ENCODE data around the gene CASP1. TPM values are rescaled to one million over a fixed set of nuclear protein-coding genes. Genes with fewer than 3 reads are reported as not detected.
A peak's percentile ranks its signal among the peaks of the same experiment; 100 is the strongest.
"Not testable (repeated sequence)": the region's sequence is repeated elsewhere in the genome, so short reads cannot be mapped to it uniquely, and the experiment has no call there.

CASP1 gene
- 601 TPM for total RNA-seq (2013)
- 100 to 1,000 TPM; 210 to 460 (median 433) TPM for polyA plus RNA-seq
- polyA minus RNA-seq: 95.0 and 174 TPM in 2 replicates
- total RNA-seq: 137 to 390 (median 307) reads per million in 11 experiments

DNA sequence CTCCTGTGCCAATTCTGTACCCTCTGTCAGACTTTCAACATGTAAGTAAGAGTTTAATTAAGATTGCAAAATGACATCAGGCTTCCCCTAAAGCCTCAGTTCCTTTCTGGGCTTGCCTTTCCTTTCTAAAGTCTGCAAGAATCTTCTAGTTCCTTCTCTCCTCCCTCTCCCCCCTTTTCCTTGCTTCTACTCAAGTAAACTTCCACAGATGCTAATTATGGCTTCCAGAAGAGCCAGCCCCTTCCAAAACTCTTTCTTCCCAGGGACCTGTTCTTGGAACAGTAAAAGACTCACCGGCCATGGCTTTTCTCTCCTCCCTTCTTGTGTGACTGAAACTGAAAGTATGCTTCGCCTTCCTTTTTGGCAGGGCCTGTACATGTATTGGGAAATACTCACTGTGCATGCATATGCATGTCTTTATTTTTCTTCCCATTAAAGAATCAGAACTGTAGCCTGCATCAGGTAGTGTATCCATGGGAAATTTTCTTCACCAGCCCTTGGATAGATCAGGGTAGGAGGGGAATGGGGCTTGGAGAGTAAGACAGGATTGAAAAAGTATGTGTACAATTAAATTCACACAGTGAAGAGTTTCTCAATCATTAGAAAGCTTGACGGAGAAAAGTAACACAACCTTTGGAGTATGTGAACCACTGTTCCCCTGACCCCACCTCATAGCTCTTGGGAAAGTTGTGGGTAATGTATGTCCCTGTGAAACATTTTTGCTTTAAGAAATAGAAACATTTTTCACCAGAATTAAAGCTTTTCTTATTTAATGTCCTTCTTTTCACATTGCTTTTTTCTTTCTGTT lies at the start of gene CASP1:
CASP1 (minus strand) TSS at position 332 of the 808 bp plus-strand sequence; CDS start at position 301, 31 bp downstream.
- peak; percentile 59 to 83 (median 76) for DNase-seq
- Histone ChIP-seq H3K36me3 (replicated peaks in 1 of 2; ENCODE audit: control insufficient read depth in 1 of 2, insufficient read depth in 2 of 2, low read length in 2 of 2) (peaks cover 29 to 39% of the 10 kb centered on the region in 2 donors), H3K4me2 (replicated peaks; ENCODE audit: extremely low read depth, low read length, poor library complexity, severe bottlenecking) (peak within 1 kb of the TSS; percentile 93), H3K79me2 (ENCODE audit: insufficient read depth, low read length) (peaks cover 76% of the 10 kb centered on the region), H3K27ac (ENCODE audit: low read depth in 1 of 2, low read length in 2 of 2) (peak within 1 kb of the TSS; percentile 69 to 89), H3K4me1 (ENCODE audit: control insufficient read depth in 1 of 2, insufficient read depth in 2 of 2, low read length in 2 of 2) (peaks cover 40 to 74% of the 10 kb centered on the region in 2 donors), H3K4me3 (replicated peaks in 1 of 3; ENCODE audit: low read depth in 2 of 3, low read length in 3 of 3) (peak within 1 kb of the TSS; percentile 59 to 99 (median 81)), H3K9ac (ENCODE audit: insufficient read depth, low read length, poor library complexity, severe bottlenecking) (peak within 1 kb of the TSS; percentile 66), H3K27me3 (ENCODE audit: control insufficient read depth in 2 of 2, insufficient read depth in 2 of 2, low read length in 2 of 2) (no peaks in the 10 kb centered on the region), H3K9me3 (replicated peaks in 1 of 2; ENCODE audit: control insufficient read depth in 1 of 2, insufficient read depth in 1 of 2, low read length in 2 of 2) (no peaks in the 10 kb centered on the region), H4K20me1 (ENCODE audit: insufficient read depth, low read length) (peaks cover 13% of the 10 kb centered on the region), H2AFZ (ENCODE audit: insufficient read depth, low read depth, low read length, poor library complexity, severe bottlenecking) (peak within 1 kb of the TSS; percentile 65)
- intact Hi-C loops (cut with micrococcal nuclease): loop anchor here (5.0 to 10.0 kb wide), 4 partner anchors 68 to 190 kb away; partner anchors contain the start of gene CASP4 (in 1 of the 2)
- H3K36me3 Mint-ChIP-seq: peaks cover 47 to 60% of the 10 kb centered on the region in 2 donors
- peak within 1 kb of the TSS; percentile 98 to 99 for H3K4me3 Mint-ChIP-seq
- WGBS (ENCODE audit: insufficient coverage): no CpG with 5 or more reads among the region's 3 CpGs
- H3K27ac Mint-ChIP-seq: peak within 1 kb of the TSS; percentile 89 to 100 (median 99)
- peaks cover 0 to 6% (median 0%) of the 10 kb centered on the region in 7 donors for H3K9me3 Mint-ChIP-seq
- TF ChIP-seq, protein P1, sequence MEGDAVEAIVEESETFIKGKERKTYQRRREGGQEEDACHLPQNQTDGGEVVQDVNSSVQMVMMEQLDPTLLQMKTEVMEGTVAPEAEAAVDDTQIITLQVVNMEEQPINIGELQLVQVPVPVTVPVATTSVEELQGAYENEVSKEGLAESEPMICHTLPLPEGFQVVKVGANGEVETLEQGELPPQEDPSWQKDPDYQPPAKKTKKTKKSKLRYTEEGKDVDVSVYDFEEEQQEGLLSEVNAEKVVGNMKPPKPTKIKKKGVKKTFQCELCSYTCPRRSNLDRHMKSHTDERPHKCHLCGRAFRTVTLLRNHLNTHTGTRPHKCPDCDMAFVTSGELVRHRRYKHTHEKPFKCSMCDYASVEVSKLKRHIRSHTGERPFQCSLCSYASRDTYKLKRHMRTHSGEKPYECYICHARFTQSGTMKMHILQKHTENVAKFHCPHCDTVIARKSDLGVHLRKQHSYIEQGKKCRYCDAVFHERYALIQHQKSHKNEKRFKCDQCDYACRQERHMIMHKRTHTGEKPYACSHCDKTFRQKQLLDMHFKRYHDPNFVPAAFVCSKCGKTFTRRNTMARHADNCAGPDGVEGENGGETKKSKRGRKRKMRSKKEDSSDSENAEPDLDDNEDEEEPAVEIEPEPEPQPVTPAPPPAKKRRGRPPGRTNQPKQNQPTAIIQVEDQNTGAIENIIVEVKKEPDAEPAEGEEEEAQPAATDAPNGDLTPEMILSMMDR (IDR thresholded peaks at IDR 0.05): no peak
- H3K27me3 Mint-ChIP-seq (ENCODE audit: low read depth in 3 of 3): peaks cover 0 to 1% (median 0%) of the 10 kb centered on the region in 3 donors
- peaks cover 64% of the 10 kb centered on the region for H3K4me1 Mint-ChIP-seq

DNA sequence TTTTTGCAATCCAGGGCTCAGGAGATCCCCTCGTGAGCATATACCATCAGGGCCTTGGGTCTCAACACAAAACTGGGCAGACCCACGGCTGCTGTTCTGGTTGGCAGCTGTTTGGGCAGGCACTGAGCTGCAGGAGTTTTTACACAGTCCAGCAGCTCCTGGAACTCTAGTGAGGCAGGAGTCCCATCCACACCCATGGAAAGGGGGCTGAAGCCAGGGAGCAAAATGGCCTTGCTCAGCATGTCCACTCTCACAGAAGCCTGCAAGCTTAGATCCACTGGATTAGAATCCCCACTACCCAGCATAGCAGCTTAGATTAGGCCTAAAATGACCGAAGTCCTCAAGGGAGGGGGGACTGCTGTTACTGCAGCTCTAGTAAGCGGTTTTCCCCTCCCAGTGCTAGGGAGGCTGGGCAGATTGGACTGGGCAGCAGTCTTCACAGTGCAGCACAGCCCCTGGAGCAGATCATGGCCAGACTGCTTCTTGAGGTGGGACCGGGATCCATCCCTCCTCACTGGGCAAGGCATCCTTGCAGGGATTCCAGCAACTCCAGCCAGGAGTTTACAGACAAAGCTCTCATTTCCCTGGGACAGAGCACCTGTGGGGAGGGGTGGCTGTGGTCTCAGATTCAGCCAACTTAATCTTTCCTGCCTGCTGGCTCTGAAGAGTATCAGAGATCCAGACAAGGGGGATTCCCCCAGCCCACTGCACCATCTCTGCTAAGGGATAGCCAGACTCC lies 46.6 kb upstream of the CASP1 start:
- intact Hi-C loops (cut with micrococcal nuclease): loop anchor here in 1 of 2 donors (1.0 kb wide), 1 partner anchor 10 kb away; no protein-coding TSS in a partner anchor
- WGBS (ENCODE audit: insufficient coverage): 95% methylated on average over 4 of the region's 5 CpGs
- Mint-ChIP-seq H3K9me3 (peaks cover 0 to 2% (median 0%) of the 10 kb centered on the region in 7 donors), H3K27me3 (ENCODE audit: low read depth in 3 of 3) (peaks cover 0 to 2% (median 1%) of the 10 kb centered on the region in 3 donors), H3K4me1 (peaks cover 35% of the 10 kb centered on the region), H3K27ac (peak overlapping the region in 1 of 7 donors; percentile 8), H3K36me3 (no peaks in the 10 kb centered on the region), H3K4me3 (no peak overlapping the region)
- H3K27ac ChIP-seq (ENCODE audit: low read depth in 1 of 2, low read length in 2 of 2): peak overlapping the region in 1 of 2 donors; percentile 74
- H3K79me2 ChIP-seq (ENCODE audit: insufficient read depth, low read length): no peaks in the 10 kb centered on the region
- no peak for DNase-seq
- no peak overlapping the region for H2AFZ ChIP-seq (ENCODE audit: insufficient read depth, low read depth, low read length, poor library complexity, severe bottlenecking)
- no peaks in the 10 kb centered on the region for H4K20me1 ChIP-seq (ENCODE audit: insufficient read depth, low read length)
- no peak overlapping the region for H3K9ac ChIP-seq (ENCODE audit: insufficient read depth, low read length, poor library complexity, severe bottlenecking)
- no peaks in the 10 kb centered on the region for H3K36me3 ChIP-seq (replicated peaks in 1 of 2; ENCODE audit: control insufficient read depth in 1 of 2, insufficient read depth in 2 of 2, low read length in 2 of 2)
- TF ChIP-seq, protein P1 (IDR thresholded peaks at IDR 0.05): no peak
- no peak overlapping the region for H3K4me2 ChIP-seq (replicated peaks; ENCODE audit: extremely low read depth, low read length, poor library complexity, severe bottlenecking)
- H3K27me3 ChIP-seq (ENCODE audit: control insufficient read depth in 2 of 2, insufficient read depth in 2 of 2, low read length in 2 of 2): no peaks in the 10 kb centered on the region
- H3K4me1 ChIP-seq (ENCODE audit: control insufficient read depth in 1 of 2, insufficient read depth in 2 of 2, low read length in 2 of 2): peaks cover 18 to 21% of the 10 kb centered on the region in 2 donors
- H3K9me3 ChIP-seq (replicated peaks in 1 of 2; ENCODE audit: control insufficient read depth in 1 of 2, insufficient read depth in 1 of 2, low read length in 2 of 2): no peaks in the 10 kb centered on the region
- H3K4me3 ChIP-seq (replicated peaks in 1 of 3; ENCODE audit: low read depth in 2 of 3, low read length in 3 of 3): no peak overlapping the region

DNA sequence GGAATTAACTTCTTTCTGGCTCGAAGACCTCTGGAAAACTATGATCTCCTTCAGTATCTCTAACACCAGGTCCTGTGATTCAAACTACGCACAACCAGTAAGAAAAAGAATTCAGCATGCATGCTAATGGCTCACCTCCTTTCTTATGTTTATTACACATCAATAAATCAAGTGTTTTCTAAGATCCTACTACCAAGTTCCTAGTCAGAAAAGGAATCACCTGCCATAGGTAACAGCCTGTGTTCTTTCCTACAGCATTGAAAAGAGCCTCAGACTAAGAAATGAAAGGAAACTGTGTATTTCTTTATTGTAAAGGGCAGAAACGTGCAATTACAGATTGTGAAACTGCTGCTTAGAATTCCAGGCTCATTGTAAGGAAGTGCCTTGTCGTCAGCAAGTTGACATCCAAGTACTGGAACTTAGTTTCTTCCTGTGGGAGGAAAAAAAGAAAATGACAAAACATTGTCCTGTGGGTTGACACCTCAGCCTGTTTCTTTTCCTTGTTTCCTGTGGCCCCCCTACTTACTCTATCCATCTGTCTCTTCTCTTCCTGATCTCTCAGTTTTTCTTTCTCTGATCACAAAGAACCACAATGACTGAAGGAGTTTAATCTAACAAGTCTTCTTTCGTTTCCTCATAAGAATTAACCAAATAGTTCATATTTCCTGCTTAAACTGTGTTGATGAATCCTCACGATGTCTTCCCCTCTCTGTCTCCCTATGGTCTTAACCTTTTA lies 45.4 kb upstream of the CASP1 start:
- H3K79me2 ChIP-seq (ENCODE audit: insufficient read depth, low read length); intact Hi-C loops (cut with micrococcal nuclease); H3K36me3 Mint-ChIP-seq; H3K27me3 ChIP-seq (ENCODE audit: control insufficient read depth in 2 of 2, insufficient read depth in 2 of 2, low read length in 2 of 2); H3K36me3 ChIP-seq (replicated peaks in 1 of 2; ENCODE audit: control insufficient read depth in 1 of 2, insufficient read depth in 2 of 2, low read length in 2 of 2); H3K9me3 ChIP-seq (replicated peaks in 1 of 2; ENCODE audit: control insufficient read depth in 1 of 2, insufficient read depth in 1 of 2, low read length in 2 of 2); H3K9me3 Mint-ChIP-seq; H3K27me3 Mint-ChIP-seq (ENCODE audit: low read depth in 3 of 3); H3K9ac ChIP-seq (ENCODE audit: insufficient read depth, low read length, poor library complexity, severe bottlenecking); H4K20me1 ChIP-seq (ENCODE audit: insufficient read depth, low read length); DNase-seq: not testable (repeated sequence)
- Mint-ChIP-seq H3K27ac (peak overlapping the region; percentile 44 to 87 (median 72)), H3K4me3 (peak overlapping the region; percentile 58 to 78), H3K4me1 (peaks cover 35% of the 10 kb centered on the region)
- peak overlapping the region; percentile 63 for H3K4me2 ChIP-seq (replicated peaks; ENCODE audit: extremely low read depth, low read length, poor library complexity, severe bottlenecking)
- H3K27ac ChIP-seq (ENCODE audit: low read depth in 1 of 2, low read length in 2 of 2): peak overlapping the region in 1 of 2 donors; percentile 74
- H3K4me1 ChIP-seq (ENCODE audit: control insufficient read depth in 1 of 2, insufficient read depth in 2 of 2, low read length in 2 of 2): peaks cover 18 to 21% of the 10 kb centered on the region in 2 donors
- H3K4me3 ChIP-seq (replicated peaks in 1 of 3; ENCODE audit: low read depth in 2 of 3, low read length in 3 of 3): peak overlapping the region in 2 of 3 experiments; percentile 16 to 61
- WGBS (ENCODE audit: insufficient coverage): 45% methylated on average over 3 of the region's 6 CpGs
- peak overlapping the region; percentile 38 for H2AFZ ChIP-seq (ENCODE audit: insufficient read depth, low read depth, low read length, poor library complexity, severe bottlenecking)
